ENCODE results near the gene PDE4B.

Gene PDE4B

GRCh38 chr1:66143651-66144050, 351.0 kb downstream of the PDE4B start:
- no peak for DNase-seq

- DNase-seq, result no peak
These were observed 354.6 kb downstream of the PDE4B start for GRCh38 chr1:66147226-66147835.

- DNase-seq, result no peak
These were observed 359.3 kb downstream of the PDE4B start for GRCh38 chr1:66152034-66152433.

- DNase-seq, result no peak
These were observed 361.7 kb downstream of the PDE4B start for GRCh38 chr1:66154394-66154793.

- DNase-seq, result no peak
These were observed 363.4 kb downstream of the PDE4B start for GRCh38 chr1:66156144-66156543.

- DNase-seq, result no peak
These were observed 367.1 kb downstream of the PDE4B start for GRCh38 chr1:66159800-66160199.

- DNase-seq, result no peak
These were observed 368.0 kb downstream of the PDE4B start for GRCh38 chr1:66160719-66161118.

GRCh38 chr1:66166753-66167152, 374.1 kb downstream of the PDE4B start:
- no peak for DNase-seq

GRCh38 chr1:66167267-66167666, 374.6 kb downstream of the PDE4B start:
- no peak for DNase-seq

- DNase-seq, result no peak
These were observed 375.8 kb downstream of the PDE4B start for GRCh38 chr1:66168467-66168887.

GRCh38 chr1:66168948-66169671, 376.4 kb downstream of the PDE4B start:
- no peak for DNase-seq

GRCh38 chr1:66172272-66172671, 379.6 kb downstream of the PDE4B start:
- DNase-seq, result no peak

GRCh38 chr1:66175098-66175497, 382.4 kb downstream of the PDE4B start:
- no peak for DNase-seq

GRCh38 chr1:66175581-66175980, 382.9 kb downstream of the PDE4B start:
- no peak for DNase-seq

- no peak for DNase-seq
These were observed 383.5 kb downstream of the PDE4B start for GRCh38 chr1:66176012-66176715.

GRCh38 chr1:66176832-66177231, 384.1 kb downstream of the PDE4B start:
- no peak for DNase-seq

GRCh38 chr1:66177510-66177909, 384.8 kb downstream of the PDE4B start:
- no peak for DNase-seq

GRCh38 chr1:66182026-66182425, 389.3 kb downstream of the PDE4B start:
- no peak for DNase-seq

- DNase-seq, result no peak
These were observed 390.0 kb downstream of the PDE4B start for GRCh38 chr1:66182551-66183178.

- no peak for DNase-seq
These were observed 390.7 kb downstream of the PDE4B start for GRCh38 chr1:66183400-66183799.

- no peak for DNase-seq
These were observed 404.4 kb downstream of the PDE4B start for GRCh38 chr1:66197120-66197519.

GRCh38 chr1:66197785-66198184, 405.1 kb downstream of the PDE4B start:
- DNase-seq, result no peak

- DNase-seq, result no peak
These were observed 414.0 kb downstream of the PDE4B start for GRCh38 chr1:66206563-66207144.
